HG03575 (cell line): ENCODE measurements around the gene TST.

Experiments used
- ATAC-seq: cut with Tn5 transposase; IDR thresholded peaks from one replicate; pipeline ENCODE4 v1.9.1; 2021; ENCODE audit not compliant: unreplicated experiment, insufficient number of reproducible peaks, low FRiP score; ENCODE audit errors: extremely low read depth

The TST gene

GRCh38 chr22:37036655-37037377 lies 17.6 kb upstream of the TST start:
- ATAC-seq, result no peak

GRCh38 chr22:37033605-37034430 lies 14.6 kb upstream of the TST start:
- no peak for ATAC-seq

GRCh38 chr22:37032535-37033460 lies 13.6 kb upstream of the TST start:
- no peak for ATAC-seq

- ATAC-seq, result no peak
These were observed 12.9 kb upstream of the TST start for GRCh38 chr22:37032134-37032534.

- no peak for ATAC-seq
These were observed 11.5 kb upstream of the TST start for GRCh38 chr22:37030560-37031281.

GRCh38 chr22:37028692-37029674 lies 9.7 kb upstream of the TST start:
- ATAC-seq, result no peak

- no peak for ATAC-seq
These were observed 8.3 kb upstream of the TST start for GRCh38 chr22:37027556-37027955.

GRCh38 chr22:37026325-37026724 lies 7.1 kb upstream of the TST start:
- no peak for ATAC-seq

- ATAC-seq, result no peak
These were observed 6.3 kb upstream of the TST start for GRCh38 chr22:37025500-37026070.

GRCh38 chr22:37024339-37025157 lies 5.3 kb upstream of the TST start:
- no peak for ATAC-seq

- no peak for ATAC-seq
These were observed 4.6 kb upstream of the TST start for GRCh38 chr22:37023743-37024338.

GRCh38 chr22:37022483-37023337 lies 3.5 kb upstream of the TST start:
- ATAC-seq, result no peak

GRCh38 chr22:37021710-37022482 lies 2.6 kb upstream of the TST start:
- no peak for ATAC-seq

GRCh38 chr22:37021041-37021440 lies 1.8 kb upstream of the TST start:
- ATAC-seq, result no peak

- no peak for ATAC-seq
These were observed 889 bp upstream of the TST start for GRCh38 chr22:37020192-37020479.
